LHCN-M2 (cell line): ENCODE results near the gene LHFPL2. TPM values are rescaled to one million over a fixed set of nuclear protein-coding genes. Genes with fewer than 3 reads are reported as not detected.

Source experiments
- DNase-seq: peaks from one replicate; pipeline ENCODE4 v3.0.0-alpha.2; 2012; ENCODE audit warnings: low read depth
- total RNA-seq: library from RNA; depleted of rRNA; stranded (reverse); fragments of >200 nt; gene quantifications from 2 replicates; pipeline ENCODE4 v1.2.3, GENCODE V29; 2014

The LHFPL2 gene
- total RNA-seq, 1 experiment from 2014 or later = 104 TPM

DNA sequence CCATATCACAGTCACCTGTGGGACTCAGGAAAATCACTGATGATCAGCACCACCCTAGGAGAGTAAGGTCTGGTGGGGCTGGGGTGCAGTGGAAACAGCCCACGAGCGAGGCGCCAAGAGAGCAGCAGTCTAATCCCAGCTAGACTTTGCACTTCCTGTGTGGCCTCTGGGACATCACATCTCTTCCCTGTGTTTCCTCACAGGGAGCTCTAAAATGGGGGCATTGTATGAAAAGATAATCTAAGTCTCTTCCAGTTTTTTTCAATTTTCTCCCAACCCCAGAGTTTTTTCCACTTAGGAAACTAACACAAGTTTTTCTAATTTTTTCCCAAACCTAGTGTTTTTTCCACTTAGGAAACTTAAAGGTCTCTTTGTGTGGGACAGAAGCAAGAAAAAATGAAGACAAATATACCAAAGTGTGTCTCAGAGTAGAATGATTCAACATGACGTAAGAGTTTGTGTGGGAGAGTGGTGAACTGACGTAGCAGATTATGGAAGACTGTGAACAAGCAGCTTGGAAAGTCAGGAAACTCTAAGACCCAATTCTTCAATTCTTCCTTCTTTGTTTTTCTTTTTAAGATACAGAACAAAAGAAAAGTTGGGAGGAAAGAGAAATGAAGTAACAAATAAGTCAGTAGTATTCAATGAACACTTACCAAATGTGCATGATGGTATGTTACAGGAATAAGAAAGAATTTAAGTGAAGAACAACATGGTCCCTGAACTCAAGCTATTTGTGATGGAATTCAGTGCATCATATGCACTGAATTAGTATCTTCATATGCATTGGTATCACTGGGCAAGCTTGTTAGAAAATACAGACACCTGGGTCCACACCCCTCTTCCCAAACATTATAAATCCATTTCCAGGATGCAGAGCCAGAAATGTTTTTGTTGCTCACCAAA lies 51.3 kb downstream of the LHFPL2 start:
- peak; percentile 83 for DNase-seq

DNA sequence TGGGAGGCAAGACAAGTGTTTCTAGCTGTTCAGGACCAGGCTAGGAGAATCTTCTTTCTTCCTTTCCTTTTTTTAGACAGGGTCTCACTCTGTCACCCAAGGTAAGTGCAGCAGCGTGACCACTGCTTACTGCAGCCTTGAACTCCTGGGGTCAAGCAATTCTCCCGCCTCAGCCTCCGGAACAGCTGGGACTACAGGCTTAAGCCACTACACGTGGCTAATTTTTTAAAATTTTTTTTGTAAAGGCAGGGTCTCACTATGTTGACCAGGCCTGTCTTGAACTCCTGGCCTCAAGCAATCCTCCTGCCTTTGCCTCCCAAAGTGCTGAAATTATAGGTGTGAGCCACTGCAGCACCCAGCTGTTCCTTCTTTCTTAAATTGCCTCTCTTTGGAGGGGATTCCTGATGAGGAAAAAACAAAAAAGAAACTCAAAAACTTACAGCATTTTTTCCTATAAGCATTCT lies 53.1 kb downstream of the LHFPL2 start:
- no peak for DNase-seq

DNA sequence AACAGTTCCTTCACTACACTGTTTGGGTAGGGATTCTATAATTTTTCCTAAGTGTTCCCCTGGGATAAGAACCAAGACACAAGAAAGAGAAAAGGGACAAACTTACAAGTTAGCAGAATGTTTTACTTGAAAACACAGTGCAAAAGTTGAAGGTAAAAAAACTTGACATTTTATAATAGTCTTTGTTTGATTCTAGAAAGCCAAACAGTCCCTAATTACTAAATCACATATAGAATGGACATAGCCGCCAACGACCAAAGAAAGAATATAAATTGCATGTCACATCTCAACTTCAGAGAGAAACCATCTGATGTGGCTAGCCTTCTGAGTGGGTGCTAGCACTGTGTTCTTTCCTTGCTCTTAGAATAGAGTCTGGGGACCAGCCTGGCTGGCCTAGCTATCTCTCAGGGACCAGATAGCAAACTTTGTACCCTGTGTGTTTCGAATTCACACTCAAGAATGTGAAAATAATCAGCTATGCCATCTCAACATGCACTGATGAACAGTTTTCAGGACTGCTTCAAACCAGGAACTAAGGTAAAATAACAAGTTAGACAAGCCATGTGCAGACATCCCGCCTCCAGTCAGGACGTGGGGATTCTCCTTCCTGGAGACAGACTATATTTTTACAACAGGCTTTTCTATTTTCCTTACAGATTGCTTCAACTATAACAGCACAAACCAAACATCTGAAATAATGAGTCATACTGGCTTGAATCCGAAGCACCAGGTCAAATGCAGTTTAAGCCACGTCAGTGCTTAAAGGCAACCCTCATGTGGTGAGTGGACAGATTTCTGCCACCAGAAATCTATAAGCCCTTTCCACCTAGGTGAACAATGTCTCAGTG lies 53.7 kb downstream of the LHFPL2 start:
- peak; percentile 96 for DNase-seq

DNA sequence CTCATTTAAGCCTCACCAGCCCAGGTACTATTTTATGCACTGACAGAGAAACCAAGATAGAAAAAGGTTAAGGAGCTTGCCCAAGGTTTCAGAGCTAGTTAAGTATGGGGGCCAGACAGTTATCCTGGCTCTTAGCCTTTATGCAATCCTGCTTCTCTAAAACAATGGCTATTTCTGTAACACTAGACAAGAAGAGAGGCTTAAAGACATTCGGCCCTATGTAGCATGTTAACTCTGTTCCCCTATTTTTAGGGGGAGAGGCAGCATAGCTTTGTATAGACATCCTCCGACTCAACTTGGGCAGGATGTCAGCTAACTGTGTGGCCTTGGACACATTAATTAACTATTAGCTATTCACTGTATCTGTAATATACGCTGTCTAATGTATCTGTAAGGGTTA lies 54.6 kb downstream of the LHFPL2 start:
- DNase-seq = no peak

DNA sequence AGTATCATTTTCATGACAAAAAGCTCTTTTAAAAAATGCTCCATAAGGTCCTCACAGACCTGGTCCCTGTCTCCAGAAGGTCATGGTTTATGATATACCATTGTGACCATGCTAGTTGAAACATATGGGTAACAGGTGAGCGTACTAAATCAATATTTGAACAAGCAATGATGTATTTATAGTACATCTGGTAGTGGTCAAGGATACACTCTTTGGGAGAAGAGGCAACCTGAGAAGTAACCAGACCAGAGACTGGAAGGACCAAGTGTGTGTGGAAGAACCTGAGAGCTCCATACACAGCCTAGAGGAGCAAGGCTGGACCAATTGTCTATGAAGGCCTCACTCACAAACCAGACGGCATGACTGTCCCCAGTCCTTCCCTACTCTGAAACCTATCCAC lies 55.1 kb downstream of the LHFPL2 start:
- DNase-seq = no peak

DNA sequence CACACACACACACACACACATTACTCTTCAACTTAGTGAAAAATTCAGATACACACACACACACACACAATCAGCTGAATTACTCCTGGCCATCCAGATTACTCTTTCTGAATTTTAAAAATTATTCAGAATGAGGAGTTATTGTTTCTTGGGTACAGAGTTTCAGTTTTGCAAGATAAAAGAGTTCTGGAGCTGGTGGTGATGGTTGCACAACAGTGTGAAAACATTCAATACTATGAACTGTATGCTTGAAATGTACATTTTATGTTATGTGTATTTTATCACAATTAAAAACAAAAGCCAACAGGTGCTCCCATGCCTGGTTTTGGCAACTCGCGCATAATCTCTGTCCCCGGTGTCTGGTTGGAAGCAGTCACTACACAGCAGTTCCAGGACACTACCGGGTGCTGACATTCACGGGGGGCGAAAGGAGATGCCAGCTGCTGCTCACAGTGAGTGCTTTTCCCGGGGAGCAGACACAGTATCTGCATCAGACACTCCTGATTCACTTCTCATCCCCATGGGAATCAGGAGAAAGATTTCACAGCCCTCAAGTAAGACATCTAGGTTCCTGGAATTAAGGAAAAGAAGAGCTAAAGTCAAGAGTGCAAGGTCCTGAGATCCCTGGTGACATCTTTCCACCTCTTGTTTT lies 55.7 kb downstream of the LHFPL2 start:
- DNase-seq = peak; percentile 36

DNA sequence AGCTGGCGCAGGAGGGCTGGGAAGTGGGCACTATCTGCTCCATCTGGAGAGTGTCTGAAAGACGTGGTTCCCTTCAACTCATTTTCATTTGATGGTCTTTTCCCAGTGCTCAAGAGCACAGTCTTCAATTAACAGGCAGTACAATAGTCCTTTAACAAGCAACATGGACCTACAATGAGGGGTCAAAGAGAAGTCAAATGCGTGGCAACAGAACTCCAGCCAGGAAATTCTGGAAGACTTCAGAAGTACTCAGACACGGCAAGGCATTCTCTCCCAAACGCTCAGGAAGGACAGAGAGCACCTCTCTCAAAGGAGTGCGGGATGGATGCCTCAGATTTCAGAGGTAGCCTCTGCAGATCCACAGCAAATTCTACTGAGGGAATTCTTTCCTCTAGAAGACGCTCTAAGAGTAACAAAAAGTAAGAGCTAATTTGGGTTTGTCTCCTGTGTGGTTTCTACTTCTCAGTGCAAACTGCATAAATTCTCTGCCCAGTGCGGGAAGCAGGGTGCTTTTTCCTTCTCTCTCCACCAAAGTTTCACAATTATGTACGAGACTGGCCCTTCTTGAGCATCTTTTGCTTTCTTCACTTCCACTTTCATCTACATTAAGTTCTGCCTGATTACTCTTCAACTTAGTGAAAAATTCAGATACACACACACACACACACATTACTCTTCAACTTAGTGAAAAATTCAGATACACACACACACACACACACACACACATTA lies 56.4 kb downstream of the LHFPL2 start:
- no peak for DNase-seq

DNA sequence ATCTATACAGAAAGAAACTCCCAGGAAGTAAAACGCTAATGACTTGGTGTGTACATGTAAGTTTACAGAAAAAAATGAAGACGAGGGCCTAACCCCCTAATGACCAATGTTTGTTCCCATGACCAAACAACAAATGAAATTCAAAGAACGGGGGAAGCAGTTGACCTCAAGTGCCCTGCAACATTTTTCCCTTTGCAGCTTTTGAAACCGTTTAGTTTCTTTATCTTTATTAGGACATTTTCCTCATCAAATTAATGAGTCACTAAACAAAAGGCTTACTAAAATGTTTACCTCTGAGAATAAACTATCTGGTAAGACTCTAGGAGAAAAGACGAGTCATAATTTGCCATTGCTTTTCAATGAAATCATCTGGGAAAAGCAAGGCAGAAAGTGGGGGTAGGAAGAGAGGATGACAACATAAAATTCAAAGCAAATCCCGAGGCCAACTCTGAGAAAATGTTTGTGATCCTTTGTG lies 57.4 kb downstream of the LHFPL2 start:
- DNase-seq = peak; percentile 81

DNA sequence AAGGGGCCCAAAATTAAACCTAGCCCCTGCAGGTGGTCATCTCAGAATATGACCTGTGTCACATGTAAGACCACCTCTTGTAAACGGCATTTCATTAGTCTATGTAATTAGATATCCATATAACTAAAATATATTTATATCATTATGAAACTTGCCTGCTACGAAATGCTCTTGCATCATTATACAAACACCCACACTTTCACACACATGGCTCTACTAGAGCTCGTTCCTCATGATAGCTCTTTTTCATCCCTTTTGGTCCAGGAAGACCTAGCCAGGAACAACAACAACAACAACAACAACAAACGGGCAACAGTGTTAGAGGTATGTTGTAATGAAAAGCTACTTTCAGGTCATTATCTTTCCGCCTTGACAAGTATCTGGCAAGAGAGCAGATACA lies 58.6 kb downstream of the LHFPL2 start:
- DNase-seq = no peak

DNA sequence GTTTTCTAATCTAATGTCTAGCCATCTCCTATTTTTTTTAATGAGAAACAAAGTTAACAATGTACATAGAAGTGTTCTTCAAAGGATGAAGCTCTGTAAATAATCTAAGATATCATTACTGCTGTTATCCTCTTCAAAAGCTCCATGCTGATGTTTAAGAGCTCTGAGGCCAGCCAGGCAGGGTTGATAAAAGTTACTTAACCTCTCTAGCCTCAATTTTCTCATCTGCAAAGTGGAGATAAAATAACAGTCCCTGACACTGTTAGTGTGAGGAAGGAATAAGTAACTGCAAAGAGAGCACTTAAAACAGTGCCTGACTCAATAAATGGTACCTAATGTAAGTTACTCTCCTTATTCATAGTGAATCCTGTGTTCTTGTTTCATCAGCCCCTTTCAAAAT lies 60.1 kb downstream of the LHFPL2 start:
- no peak for DNase-seq

DNA sequence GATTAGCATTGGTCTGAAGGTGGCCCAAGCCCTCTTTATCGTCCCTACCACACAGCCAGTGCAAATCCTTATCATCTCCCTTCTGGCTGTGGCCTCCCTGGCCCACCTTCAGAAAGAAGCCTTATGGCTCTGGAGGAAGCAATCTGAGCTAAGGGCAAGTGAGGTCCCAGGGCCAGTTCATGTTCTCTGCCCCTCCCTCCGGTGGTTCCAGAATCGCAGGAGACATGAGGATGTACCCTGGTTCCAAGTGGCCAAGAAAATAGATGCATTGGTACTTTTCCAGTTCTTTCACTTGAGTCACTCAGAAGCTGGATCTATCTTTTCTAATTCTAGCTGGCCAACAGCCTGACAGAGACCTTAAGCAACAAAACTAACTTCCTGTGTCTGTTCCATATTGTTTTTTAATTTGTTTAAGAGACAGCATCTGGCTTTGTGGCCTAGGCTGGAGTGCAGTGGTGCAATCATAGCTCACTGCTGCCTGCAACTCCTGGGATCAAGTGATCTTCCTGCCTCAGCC lies 60.7 kb downstream of the LHFPL2 start:
- DNase-seq = peak; percentile 71

DNA sequence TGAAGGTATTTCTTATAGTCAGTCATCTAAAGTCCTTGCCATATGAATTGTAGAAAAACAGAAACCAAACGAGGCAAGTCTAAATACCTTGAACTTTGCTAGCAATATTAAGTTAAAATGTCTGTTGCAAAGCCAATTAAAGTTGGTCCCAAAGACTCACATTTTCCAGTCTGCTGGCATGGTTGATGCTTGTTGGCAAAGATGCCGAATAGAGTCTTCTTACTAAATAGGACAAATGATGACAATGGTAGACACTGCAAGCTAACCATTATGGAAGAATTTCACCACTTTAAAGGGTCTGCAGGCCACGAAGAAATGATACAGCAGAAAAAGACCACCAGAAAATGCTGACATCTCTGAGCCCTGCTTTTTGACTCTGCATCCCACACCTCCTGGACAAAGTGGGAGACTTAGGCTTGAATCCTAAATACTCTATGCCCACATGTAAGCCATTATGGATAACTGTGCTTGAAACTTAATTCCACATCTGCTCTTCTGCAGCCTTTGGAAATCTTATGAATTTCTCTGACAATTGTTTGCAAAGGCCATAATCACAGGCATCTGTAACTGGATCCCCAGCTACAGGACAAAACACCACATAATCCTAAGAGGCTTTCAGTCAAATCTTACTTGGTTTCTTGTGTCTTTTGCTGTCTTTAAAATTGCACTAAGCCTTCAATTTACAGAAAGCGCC lies 61.3 kb downstream of the LHFPL2 start:
- peak; percentile 32 for DNase-seq

DNA sequence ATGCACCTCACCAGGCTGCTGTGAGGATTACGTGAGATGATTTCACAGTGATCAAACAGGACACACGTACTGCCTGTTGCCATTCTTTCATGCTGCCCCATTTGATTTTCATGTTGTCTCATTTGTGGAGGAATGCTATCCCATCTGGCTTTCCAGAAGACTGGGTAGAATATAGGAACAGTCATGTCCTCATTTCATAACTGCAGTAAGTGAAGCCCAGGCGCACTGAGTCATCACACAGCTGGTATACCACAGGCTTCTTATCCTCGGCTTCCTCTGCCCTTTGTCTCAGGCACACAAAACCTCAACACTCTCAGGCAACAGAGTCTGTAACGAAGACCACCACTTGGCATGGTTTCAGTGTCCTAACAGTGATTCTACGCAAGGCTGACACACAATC lies 62.3 kb downstream of the LHFPL2 start:
- DNase-seq = peak; percentile 99

DNA sequence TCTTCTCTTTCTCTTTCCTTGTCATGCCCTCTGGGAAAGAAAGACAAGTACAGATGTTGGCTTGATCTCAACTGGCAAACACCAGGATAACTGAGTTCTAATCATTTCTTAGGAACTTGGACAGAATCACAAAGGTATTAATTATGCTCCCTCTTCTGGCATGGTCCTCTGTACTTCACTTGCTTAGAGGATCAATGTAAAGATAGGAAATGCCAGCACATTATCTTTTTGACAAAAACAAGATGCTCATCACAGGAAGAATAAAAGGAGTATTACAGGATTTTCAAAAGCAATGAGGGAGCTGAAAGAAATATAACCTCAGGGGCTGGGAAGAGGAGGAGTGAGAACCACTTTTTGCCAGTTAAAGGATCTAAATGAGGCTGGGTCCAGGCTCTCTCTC lies 70.6 kb downstream of the LHFPL2 start:
- no peak for DNase-seq

DNA sequence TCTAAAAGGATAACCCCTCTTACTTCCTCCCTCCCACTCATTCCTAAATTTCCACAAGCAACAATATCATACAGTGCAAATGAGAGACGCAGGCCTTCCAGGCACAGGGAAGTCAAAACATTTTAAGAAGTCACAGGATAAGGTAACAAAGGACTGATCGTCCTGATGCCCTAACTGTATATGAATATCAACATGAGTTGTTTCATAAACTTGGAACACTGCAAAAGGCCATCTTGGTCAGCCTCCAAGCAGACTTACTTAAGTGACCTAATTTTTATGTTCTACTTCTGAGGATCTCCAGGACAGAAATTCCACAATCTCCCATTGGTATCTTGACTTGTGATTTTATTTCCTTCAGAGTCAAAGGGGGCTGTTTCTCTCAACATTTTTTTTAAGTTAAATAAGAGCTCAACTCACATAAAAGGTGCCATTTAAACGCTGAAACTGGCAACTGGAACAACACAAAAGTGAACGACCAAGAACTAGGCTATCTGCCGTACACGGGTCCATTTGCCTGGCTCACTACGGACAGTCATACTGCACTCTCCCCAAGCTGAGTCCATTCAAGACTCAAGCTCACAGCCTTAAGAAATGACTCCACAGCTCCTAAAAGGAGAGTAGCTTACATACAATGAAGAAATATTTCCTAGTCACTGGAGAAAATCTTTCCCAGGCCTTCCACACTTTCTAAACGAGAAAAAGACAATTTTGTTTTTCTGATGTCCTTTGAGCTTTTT lies 71.3 kb downstream of the LHFPL2 start:
- no peak for DNase-seq

DNA sequence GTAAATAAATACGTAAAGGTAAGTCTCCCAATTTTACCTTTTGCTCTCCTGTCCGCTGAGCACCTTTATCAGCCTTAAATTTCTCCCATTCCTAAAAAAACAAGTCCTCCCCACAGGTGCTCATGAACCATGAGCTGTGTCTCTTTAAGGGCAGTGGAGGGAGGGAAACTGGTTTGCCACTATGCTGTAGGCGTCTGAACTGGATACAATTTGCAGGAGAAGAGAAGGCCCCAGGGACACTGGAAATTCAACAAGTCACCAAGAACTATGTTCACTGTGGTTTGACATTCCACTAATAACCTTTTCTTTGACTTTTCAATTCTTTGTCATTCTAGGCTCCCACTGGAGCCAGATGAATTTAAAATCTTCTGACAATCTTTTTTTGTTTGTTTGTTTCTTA lies 72.2 kb downstream of the LHFPL2 start:
- peak; percentile 34 for DNase-seq

DNA sequence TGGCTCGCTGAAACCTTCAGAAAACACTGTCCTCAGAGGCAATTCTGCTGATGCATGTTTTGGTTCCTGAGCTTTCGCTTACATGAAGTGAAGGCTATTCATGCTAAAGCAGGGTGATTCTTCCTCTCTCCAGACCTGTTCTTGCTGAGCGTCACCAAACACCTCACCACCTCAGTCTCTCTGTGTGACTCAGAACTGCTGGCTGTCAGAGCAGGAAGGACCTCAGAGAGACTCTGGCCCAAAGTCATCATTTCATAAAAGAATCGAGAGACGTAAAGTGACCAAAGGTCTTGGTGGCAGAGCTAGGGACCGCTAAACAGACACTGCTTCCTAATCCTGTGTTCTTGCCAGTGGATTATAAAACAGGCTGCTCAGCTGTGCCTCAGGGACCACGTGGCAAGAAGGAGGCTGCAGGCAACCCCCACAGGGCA lies 73.8 kb downstream of the LHFPL2 start:
- DNase-seq = no peak

DNA sequence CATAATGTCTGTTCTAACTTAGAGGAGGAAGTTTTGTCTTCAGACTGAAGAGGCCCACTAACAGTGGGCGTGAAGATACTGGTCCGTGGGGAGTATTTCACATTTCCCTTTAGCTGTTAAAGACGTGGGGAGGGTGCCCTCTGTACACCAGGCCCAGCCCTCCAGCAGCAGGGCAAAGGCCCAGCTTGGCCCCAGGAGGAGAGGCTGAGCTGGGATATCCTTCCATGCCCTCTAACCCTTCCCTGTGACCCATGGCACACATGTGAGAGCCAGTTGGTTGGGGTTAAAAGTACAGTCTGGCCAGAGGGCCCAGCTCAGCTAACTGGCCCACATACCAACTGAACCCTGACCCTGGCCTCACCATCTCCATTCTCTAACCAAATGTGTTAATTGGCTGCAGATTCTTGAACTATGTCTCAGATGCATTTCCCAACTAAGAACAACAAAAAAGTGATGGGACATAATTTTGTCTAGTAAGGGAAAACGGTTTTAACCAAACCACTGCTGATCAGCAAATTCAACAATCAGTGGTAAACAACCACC lies 74.4 kb downstream of the LHFPL2 start:
- DNase-seq = no peak

DNA sequence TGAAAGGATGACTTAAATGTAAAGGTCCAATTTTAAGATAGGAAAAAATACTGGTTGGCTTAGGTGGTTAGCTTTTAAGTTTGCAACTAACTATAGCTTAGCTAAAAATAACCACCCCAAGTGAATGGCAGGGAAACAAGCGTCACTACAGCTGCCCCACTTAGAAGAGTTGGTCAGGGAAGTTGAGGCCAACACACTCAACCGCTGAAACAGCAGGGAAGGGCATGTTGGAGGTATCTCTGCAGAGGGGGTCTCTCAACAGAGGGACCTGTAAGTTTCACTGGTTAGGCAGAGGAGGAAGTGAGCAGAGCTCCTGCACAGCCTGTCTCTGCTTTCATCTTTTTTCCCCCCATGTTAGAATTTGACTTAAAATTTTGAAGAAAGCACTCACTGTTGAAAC lies 75.3 kb downstream of the LHFPL2 start:
- DNase-seq = no peak
